Measurements from ENCODE around the gene NODAL.

Gene NODAL

GRCh38 chr10:70417568-70417967 is 23.9 kb downstream of the NODAL start:
- no peak overlapping the region for H4K8ac ChIP-seq (ENCODE audit: low read depth, low read length)
- no peak overlapping the region for H4K91ac ChIP-seq (ENCODE audit: low read depth, low read length)
- H3K9ac ChIP-seq (ENCODE audit: low read length): no peak overlapping the region
- no peak overlapping the region for H2AK5ac ChIP-seq (ENCODE audit: low read length)
- no peak overlapping the region for H2AFZ ChIP-seq (ENCODE audit: insufficient read depth, low read length, poor library complexity)
- no peak overlapping the region for H2BK12ac ChIP-seq (ENCODE audit: low read length)
- no peak overlapping the region for H3K4ac ChIP-seq (ENCODE audit: low read depth, low read length)
- no peak overlapping the region for H2BK5ac ChIP-seq (ENCODE audit: low read depth, low read length, poor library complexity)
- WGBS (ENCODE audit: extremely low coverage, insufficient coverage, insufficient read length): no CpG with 5 or more reads among the region's 1 CpG
- H3K9me3 ChIP-seq (ENCODE audit: insufficient read depth, low read depth, low read length): no peaks in the 10 kb centered on the region
- H3K79me1 ChIP-seq (ENCODE audit: low read length): no peaks in the 10 kb centered on the region
- no peak overlapping the region for H4K12ac ChIP-seq (ENCODE audit: low read depth, low read length)
- peaks cover 12 to 25% of the 10 kb centered on the region in 2 experiments for H3K36me3 ChIP-seq (ENCODE audit: control insufficient read depth in 1 of 2, insufficient read depth in 2 of 2, low read length in 2 of 2)
- H3K14ac ChIP-seq (ENCODE audit: low read length): no peak overlapping the region
- no peak overlapping the region for H2BK120ac ChIP-seq (ENCODE audit: insufficient read depth, low read length, poor library complexity)
- H3K27me3 ChIP-seq (ENCODE audit: insufficient read depth, low read length): no peaks in the 10 kb centered on the region
- H3K79me2 ChIP-seq (ENCODE audit: control insufficient read depth, insufficient read depth, low read length, poor library complexity): no peaks in the 10 kb centered on the region
- DNase-seq: no peak
- H3K4me2 ChIP-seq (ENCODE audit: low read length): no peak overlapping the region
- no peak overlapping the region for H3K18ac ChIP-seq (ENCODE audit: low read length)
- no peak overlapping the region for H3K4me3 ChIP-seq (ENCODE audit: low read depth, low read length)
- no peak overlapping the region for H3K27ac ChIP-seq (ENCODE audit: low read depth, low read length)
- no peaks in the 10 kb centered on the region for H3K4me1 ChIP-seq (ENCODE audit: control insufficient read depth in 1 of 2, insufficient read depth in 2 of 2, low read length in 2 of 2)
- no peak overlapping the region for H3K23ac ChIP-seq (ENCODE audit: low read length)

GRCh38 chr10:70412356-70412755 is 29.1 kb downstream of the NODAL start:
- Histone ChIP-seq H3K4me1 (ENCODE audit: control insufficient read depth in 1 of 2, insufficient read depth in 2 of 2, low read length in 2 of 2) (peaks cover 0 to 4% of the 10 kb centered on the region in 2 experiments), H2AFZ (ENCODE audit: insufficient read depth, low read length, poor library complexity) (no peak overlapping the region), H3K9me3 (ENCODE audit: insufficient read depth, low read depth, low read length) (no peaks in the 10 kb centered on the region), H3K27ac (ENCODE audit: low read depth, low read length) (no peak overlapping the region), H4K12ac (ENCODE audit: low read depth, low read length) (no peak overlapping the region), H3K18ac (ENCODE audit: low read length) (no peak overlapping the region), H3K14ac (ENCODE audit: low read length) (no peak overlapping the region), H3K79me2 (ENCODE audit: control insufficient read depth, insufficient read depth, low read length, poor library complexity) (peaks cover 3% of the 10 kb centered on the region), H2BK12ac (ENCODE audit: low read length) (no peak overlapping the region), H4K8ac (ENCODE audit: low read depth, low read length) (no peak overlapping the region), H2AK5ac (ENCODE audit: low read length) (no peak overlapping the region), H2BK5ac (ENCODE audit: low read depth, low read length, poor library complexity) (no peak overlapping the region), H3K23ac (ENCODE audit: low read length) (no peak overlapping the region), H3K9ac (ENCODE audit: low read length) (no peak overlapping the region), H3K36me3 (ENCODE audit: control insufficient read depth in 1 of 2, insufficient read depth in 2 of 2, low read length in 2 of 2) (peaks cover 1 to 4% of the 10 kb centered on the region in 2 experiments), H2BK120ac (ENCODE audit: insufficient read depth, low read length, poor library complexity) (no peak overlapping the region), H4K91ac (ENCODE audit: low read depth, low read length) (no peak overlapping the region), H3K4ac (ENCODE audit: low read depth, low read length) (peak overlapping the region; percentile 15), H3K79me1 (ENCODE audit: low read length) (no peaks in the 10 kb centered on the region), H3K27me3 (ENCODE audit: insufficient read depth, low read length) (no peaks in the 10 kb centered on the region), H3K4me2 (ENCODE audit: low read length) (no peak overlapping the region), H3K4me3 (ENCODE audit: low read depth, low read length) (no peak overlapping the region)
- DNase-seq: no peak
- WGBS (ENCODE audit: extremely low coverage, insufficient coverage, insufficient read length): no CpG with 5 or more reads among the region's 4 CpGs

- Histone ChIP-seq H3K9me3 (ENCODE audit: insufficient read depth, low read depth, low read length) (no peaks in the 10 kb centered on the region), H3K18ac (ENCODE audit: low read length) (no peak overlapping the region), H2AK5ac (ENCODE audit: low read length) (no peak overlapping the region), H3K14ac (ENCODE audit: low read length) (no peak overlapping the region), H3K4ac (ENCODE audit: low read depth, low read length) (no peak overlapping the region), H3K27me3 (ENCODE audit: insufficient read depth, low read length) (no peaks in the 10 kb centered on the region), H3K9ac (ENCODE audit: low read length) (no peak overlapping the region), H4K8ac (ENCODE audit: low read depth, low read length) (no peak overlapping the region), H3K23ac (ENCODE audit: low read length) (no peak overlapping the region), H3K4me2 (ENCODE audit: low read length) (no peak overlapping the region), H4K91ac (ENCODE audit: low read depth, low read length) (no peak overlapping the region), H3K79me2 (ENCODE audit: control insufficient read depth, insufficient read depth, low read length, poor library complexity) (peaks cover 7% of the 10 kb centered on the region), H2BK120ac (ENCODE audit: insufficient read depth, low read length, poor library complexity) (no peak overlapping the region), H3K4me1 (ENCODE audit: control insufficient read depth in 1 of 2, insufficient read depth in 2 of 2, low read length in 2 of 2) (peaks cover 4 to 9% of the 10 kb centered on the region in 2 experiments), H3K79me1 (ENCODE audit: low read length) (no peaks in the 10 kb centered on the region), H2AFZ (ENCODE audit: insufficient read depth, low read length, poor library complexity) (no peak overlapping the region), H3K4me3 (ENCODE audit: low read depth, low read length) (no peak overlapping the region), H4K12ac (ENCODE audit: low read depth, low read length) (no peak overlapping the region), H3K27ac (ENCODE audit: low read depth, low read length) (no peak overlapping the region), H2BK5ac (ENCODE audit: low read depth, low read length, poor library complexity) (no peak overlapping the region), H2BK12ac (ENCODE audit: low read length) (no peak overlapping the region), H3K36me3 (ENCODE audit: control insufficient read depth in 1 of 2, insufficient read depth in 2 of 2, low read length in 2 of 2) (peaks cover 1 to 8% of the 10 kb centered on the region in 2 experiments)
- DNase-seq: peak in 1 of 2 donors; percentile 26
- WGBS (ENCODE audit: extremely low coverage, insufficient coverage, insufficient read length): no CpG with 5 or more reads among the region's 1 CpG
Measured at GRCh38 chr10:70410608-70411007, 30.9 kb downstream of the NODAL start.

- no peak overlapping the region for H4K8ac ChIP-seq (ENCODE audit: low read depth, low read length)
- WGBS (ENCODE audit: extremely low coverage, insufficient coverage, insufficient read length): no CpG with 5 or more reads among the region's 3 CpGs
- H3K23ac ChIP-seq (ENCODE audit: low read length): no peak overlapping the region
- H3K79me2 ChIP-seq (ENCODE audit: control insufficient read depth, insufficient read depth, low read length, poor library complexity): peaks cover 9% of the 10 kb centered on the region
- no peak overlapping the region for H3K4ac ChIP-seq (ENCODE audit: low read depth, low read length)
- no peak overlapping the region for H3K27ac ChIP-seq (ENCODE audit: low read depth, low read length)
- no peaks in the 10 kb centered on the region for H3K27me3 ChIP-seq (ENCODE audit: insufficient read depth, low read length)
- H3K4me3 ChIP-seq (ENCODE audit: low read depth, low read length): no peak overlapping the region
- no peak for DNase-seq
- no peak overlapping the region for H3K14ac ChIP-seq (ENCODE audit: low read length)
- H3K79me1 ChIP-seq (ENCODE audit: low read length): no peaks in the 10 kb centered on the region
- H3K4me2 ChIP-seq (ENCODE audit: low read length): no peak overlapping the region
- no peak overlapping the region for H4K91ac ChIP-seq (ENCODE audit: low read depth, low read length)
- no peak overlapping the region for H2AK5ac ChIP-seq (ENCODE audit: low read length)
- H3K9ac ChIP-seq (ENCODE audit: low read length): no peak overlapping the region
- H4K12ac ChIP-seq (ENCODE audit: low read depth, low read length): no peak overlapping the region
- H2BK120ac ChIP-seq (ENCODE audit: insufficient read depth, low read length, poor library complexity): no peak overlapping the region
- H2AFZ ChIP-seq (ENCODE audit: insufficient read depth, low read length, poor library complexity): no peak overlapping the region
- peaks cover 4 to 14% of the 10 kb centered on the region in 2 experiments for H3K4me1 ChIP-seq (ENCODE audit: control insufficient read depth in 1 of 2, insufficient read depth in 2 of 2, low read length in 2 of 2)
- H2BK5ac ChIP-seq (ENCODE audit: low read depth, low read length, poor library complexity): no peak overlapping the region
- H3K36me3 ChIP-seq (ENCODE audit: control insufficient read depth in 1 of 2, insufficient read depth in 2 of 2, low read length in 2 of 2): peaks cover 0 to 8% of the 10 kb centered on the region in 2 experiments
- no peak overlapping the region for H2BK12ac ChIP-seq (ENCODE audit: low read length)
- no peaks in the 10 kb centered on the region for H3K9me3 ChIP-seq (ENCODE audit: insufficient read depth, low read depth, low read length)
- H3K18ac ChIP-seq (ENCODE audit: low read length): no peak overlapping the region
Measured at GRCh38 chr10:70409772-70410171, 31.7 kb downstream of the NODAL start.
